Measurements from ENCODE around the gene SLC6A9.

SLC6A9 gene

GRCh38 chr1:43960798-43961197, 70.5 kb downstream of the SLC6A9 start:
- no peak for DNase-seq (ENCODE audit: extremely low read depth, low read depth)
- TF ChIP-seq, protein P1, sequence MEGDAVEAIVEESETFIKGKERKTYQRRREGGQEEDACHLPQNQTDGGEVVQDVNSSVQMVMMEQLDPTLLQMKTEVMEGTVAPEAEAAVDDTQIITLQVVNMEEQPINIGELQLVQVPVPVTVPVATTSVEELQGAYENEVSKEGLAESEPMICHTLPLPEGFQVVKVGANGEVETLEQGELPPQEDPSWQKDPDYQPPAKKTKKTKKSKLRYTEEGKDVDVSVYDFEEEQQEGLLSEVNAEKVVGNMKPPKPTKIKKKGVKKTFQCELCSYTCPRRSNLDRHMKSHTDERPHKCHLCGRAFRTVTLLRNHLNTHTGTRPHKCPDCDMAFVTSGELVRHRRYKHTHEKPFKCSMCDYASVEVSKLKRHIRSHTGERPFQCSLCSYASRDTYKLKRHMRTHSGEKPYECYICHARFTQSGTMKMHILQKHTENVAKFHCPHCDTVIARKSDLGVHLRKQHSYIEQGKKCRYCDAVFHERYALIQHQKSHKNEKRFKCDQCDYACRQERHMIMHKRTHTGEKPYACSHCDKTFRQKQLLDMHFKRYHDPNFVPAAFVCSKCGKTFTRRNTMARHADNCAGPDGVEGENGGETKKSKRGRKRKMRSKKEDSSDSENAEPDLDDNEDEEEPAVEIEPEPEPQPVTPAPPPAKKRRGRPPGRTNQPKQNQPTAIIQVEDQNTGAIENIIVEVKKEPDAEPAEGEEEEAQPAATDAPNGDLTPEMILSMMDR (IDR thresholded peaks at IDR 0.05; ENCODE audit: low read depth, low read length, missing control alignments): no peak
- no peak overlapping the region for H3K4me3 ChIP-seq (replicated peaks; ENCODE audit: low read depth, low read length)

DNA sequence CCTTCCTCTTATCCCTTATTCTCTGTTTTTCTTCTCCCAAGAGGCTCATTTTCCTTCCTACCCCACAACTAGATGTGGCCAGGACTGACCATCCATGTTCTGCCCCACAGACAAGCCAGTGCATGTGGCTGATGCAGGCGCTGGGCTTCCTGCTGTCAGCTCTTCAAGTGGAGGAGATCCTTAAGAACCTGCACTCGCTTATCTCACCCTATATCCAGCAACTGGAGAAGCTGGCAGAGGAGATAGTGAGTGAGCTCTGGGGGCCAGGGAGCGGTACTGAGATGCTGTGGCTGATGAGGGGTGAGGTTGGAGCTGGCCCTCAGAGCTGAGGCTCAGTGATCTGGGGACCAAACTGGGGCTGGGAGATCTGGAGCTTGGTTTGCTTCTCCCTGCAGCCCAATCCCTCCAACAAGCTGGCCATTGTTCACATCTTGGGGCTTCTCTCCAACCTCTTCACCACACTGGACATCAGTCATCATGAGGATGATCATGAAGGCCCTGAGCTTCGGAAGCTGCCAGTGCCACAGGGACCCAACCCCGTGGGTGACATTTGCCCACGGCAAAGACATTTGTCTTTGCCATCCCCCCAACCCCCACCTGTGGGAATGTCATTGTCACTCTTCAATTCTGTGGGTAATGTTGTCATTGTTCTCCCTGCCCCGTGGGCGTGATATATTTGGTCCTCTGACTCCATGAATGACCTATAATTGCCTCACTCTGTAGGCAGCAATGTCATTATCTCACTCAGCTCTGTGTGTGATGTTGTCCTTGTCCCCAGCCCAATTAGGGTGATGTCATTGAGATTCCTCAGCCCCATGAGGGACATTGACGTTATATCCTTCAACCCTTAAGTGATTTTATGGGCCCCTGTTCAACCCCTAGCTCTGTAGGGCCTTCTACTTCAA, 72.7 kb downstream of the SLC6A9 start:
- TF ChIP-seq, protein P1 (IDR thresholded peaks at IDR 0.05; ENCODE audit: low read depth, low read length, missing control alignments): no peak
- DNase-seq (ENCODE audit: extremely low read depth, low read depth): no peak
- H3K4me3 ChIP-seq (replicated peaks; ENCODE audit: low read depth, low read length): no peak overlapping the region

DNA sequence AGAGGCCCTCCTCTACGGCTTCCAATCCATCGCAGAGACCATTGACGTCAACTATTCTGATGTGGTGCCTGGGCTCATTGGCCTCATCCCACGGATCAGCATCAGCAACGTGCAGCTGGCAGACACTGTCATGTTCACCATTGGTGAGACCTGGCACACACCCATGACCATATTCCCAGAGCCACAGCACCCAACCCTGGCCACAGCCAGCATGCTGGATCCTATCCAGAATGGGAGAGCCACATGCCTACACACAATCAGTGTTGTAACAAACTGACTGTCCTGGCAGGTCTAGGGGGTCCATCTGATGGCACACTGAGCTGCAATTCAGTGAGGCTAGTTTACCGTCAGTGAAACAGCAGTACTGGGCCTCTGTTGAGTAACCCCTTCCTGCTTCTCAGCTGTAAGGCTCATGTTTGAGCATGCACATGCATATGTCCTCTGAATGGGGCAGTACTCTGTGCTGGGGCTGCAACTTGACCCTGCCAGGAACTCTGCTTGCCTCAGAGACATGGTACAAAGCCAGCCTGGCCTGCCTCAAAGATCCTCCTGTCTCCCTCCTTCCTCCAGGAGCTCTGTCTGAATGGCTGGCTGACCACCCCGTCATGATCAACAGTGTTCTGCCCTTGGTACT, 73.7 kb downstream of the SLC6A9 start:
- no peak overlapping the region for H3K4me3 ChIP-seq (replicated peaks; ENCODE audit: low read depth, low read length)
- TF ChIP-seq, protein P1 (IDR thresholded peaks at IDR 0.05; ENCODE audit: low read depth, low read length, missing control alignments): no peak
- DNase-seq (ENCODE audit: extremely low read depth, low read depth): no peak

DNA sequence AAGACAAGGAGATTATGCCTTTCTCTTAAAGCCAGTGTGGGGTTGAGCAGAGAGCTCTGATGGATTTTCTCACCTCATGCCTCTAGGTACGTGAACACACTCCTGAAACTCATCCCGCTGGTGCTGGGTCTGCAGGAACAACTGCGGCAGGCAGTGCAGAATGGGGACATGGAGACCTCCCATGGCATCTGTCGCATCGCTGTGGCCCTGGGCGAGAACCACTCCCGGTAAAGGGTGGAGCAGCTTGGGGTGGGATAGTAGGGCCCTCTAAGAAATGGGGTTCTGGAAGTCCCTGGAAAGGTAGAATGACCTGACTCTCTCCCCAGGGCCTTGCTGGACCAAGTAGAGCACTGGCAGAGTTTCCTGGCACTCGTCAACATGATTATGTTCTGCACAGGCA, 75.0 kb downstream of the SLC6A9 start:
- DNase-seq (ENCODE audit: extremely low read depth, low read depth): no peak
- H3K4me3 ChIP-seq (replicated peaks; ENCODE audit: low read depth, low read length): no peak overlapping the region
- TF ChIP-seq, protein P1 (IDR thresholded peaks at IDR 0.05; ENCODE audit: low read depth, low read length, missing control alignments): no peak

DNA sequence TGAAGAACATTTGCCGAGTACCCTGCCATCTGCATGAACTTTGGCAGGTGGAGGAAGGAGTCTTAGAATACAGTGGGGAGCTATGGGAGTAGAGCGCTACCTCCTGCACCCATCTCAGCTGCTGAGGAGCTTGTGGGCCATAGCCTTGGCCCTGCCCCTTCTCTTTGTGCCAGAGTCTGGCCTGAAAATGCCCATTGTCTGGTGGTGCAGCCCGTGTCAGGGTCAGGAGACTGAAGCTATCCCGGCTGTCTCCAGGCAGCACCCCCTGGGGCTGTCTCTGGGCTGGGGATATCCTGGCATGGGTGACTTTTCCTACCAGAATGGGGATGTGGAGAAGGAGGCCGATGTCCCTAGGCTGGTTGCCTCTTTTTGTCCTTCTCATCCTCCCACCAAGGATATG, 77.2 kb downstream of the SLC6A9 start:
- TF ChIP-seq, protein P1 (IDR thresholded peaks at IDR 0.05; ENCODE audit: low read depth, low read length, missing control alignments): no peak
- no peak for DNase-seq (ENCODE audit: extremely low read depth, low read depth)
- H3K4me3 ChIP-seq (replicated peaks; ENCODE audit: low read depth, low read length): no peak overlapping the region

DNA sequence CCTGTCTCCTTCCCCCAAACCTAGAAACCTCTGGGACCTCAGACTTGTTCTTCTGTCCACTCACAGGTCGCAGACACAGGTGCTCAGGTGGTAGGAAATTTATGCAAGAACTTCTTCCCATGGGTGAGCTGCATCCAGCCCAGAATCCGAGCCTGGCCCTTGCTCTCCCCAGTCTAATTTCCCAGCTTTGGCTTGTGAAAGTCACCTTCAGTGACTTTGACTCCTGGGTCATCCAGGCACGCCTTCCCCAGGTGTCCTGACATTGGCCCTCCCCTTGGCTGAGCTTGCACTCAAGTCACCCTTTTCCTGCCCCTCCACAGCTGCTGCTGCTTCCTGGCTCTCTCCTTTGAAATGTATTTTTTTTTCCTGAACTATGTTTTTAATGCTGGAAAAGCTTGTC, 77.9 kb downstream of the SLC6A9 start:
- DNase-seq (ENCODE audit: extremely low read depth, low read depth): no peak
- H3K4me3 ChIP-seq (replicated peaks; ENCODE audit: low read depth, low read length): no peak overlapping the region
- TF ChIP-seq, protein P1 (IDR thresholded peaks at IDR 0.05; ENCODE audit: low read depth, low read length, missing control alignments): no peak

Data from HFF-Myc (cell line).